HCT116 (cell line): Measurements from ENCODE around the gene NME9. TPM values are rescaled to one million over a fixed set of nuclear protein-coding genes. Genes with fewer than 3 reads are reported as not detected.

ENCODE experiments used
- ATAC-seq: fragments of 200-7000 bp; cut with Tn5 transposase; 2 replicates; pipeline ENCODE4 v1.9.1; 2020; ENCODE audit warnings: mild to moderate bottlenecking, moderate library complexity
- BruUV-seq: library from RNA; stranded (reverse); fragments of 400-500 nt; replicated peaks from 2 replicates; lab custom pipeline; 2021; lab: Mats Ljungman, UMichigan
- CTCF ChIA-PET: fragments of 300-600 bp; sonication (Branson Sonifier 250); formaldehyde crosslinking; loops from one replicate; lab custom pipeline; 2021; ENCODE audit warnings: antibody characterized with exemption; lab: Charles Lee
- POLR2A ChIA-PET: fragments of 300-600, 350-600 bp; sonication (Branson Sonifier 250); formaldehyde crosslinking; loops from one replicate; lab custom pipeline; 2021; ENCODE audit warnings: antibody characterized with exemption; lab: Charles Lee
- RAD21 ChIA-PET, 2 experiments: fragments of 300-600 bp; sonication (Branson Sonifier 250); formaldehyde crosslinking; loops; one replicate each; lab custom pipeline; 2023; ENCODE audit warnings: low total read pairs in 2 of 2; ENCODE audit not compliant: uncharacterized antibody in 2 of 2, unreplicated experiment in 2 of 2, low non-redundant PET in 1 of 2; lab: Charles Lee
- DNase-seq: peaks from one replicate; pipeline ENCODE4 v3.0.0-alpha.2; 2010; ENCODE audit warnings: low read depth, low spot score
- H2AFZ ChIP-seq: fragments of 200-600 bp; shearing (Covaris generic), sonication (generic); 2 replicates; pipeline ENCODE4 v1.6.1; 2017; ENCODE audit warnings: low read depth, mixed run types, mixed read lengths, antibody characterized with exemption, low read length; ENCODE audit not compliant: poor library complexity, severe bottlenecking
- H3K27ac ChIP-seq: 2 replicates; pipeline ENCODE4 v1.5.1; 2012; ENCODE audit warnings: low read depth, low read length
- H3K27me3 ChIP-seq: fragments of 200-600 bp; sonication (generic); 2 replicates; pipeline ENCODE4 v1.6.1; 2016; ENCODE audit warnings: mixed run types, low read length, mixed read lengths; ENCODE audit not compliant: insufficient read depth
- H3K36me3 ChIP-seq, 2 experiments: fragments of 200-500 bp in 1 of 2; fragments of 200-600 bp in 1 of 2; sonication (Bioruptor generic) in 1 of 2; sonication (generic) in 1 of 2; 2 replicates each; pipeline versions ENCODE4 v1.5.1 to v1.6.1; 2014 to 2016; ENCODE audit warnings: low read length in 2 of 2, inconsistent platforms in 1 of 2, mixed read lengths in 1 of 2, mixed run types in 1 of 2; ENCODE audit not compliant: insufficient read depth in 2 of 2, control insufficient read depth in 1 of 2
- H3K4me1 ChIP-seq, 2 experiments: fragments of 200-600 bp in 1 of 2; sonication (generic) in 1 of 2; 2 replicates each; pipeline versions ENCODE4 v1.5.1 to v1.6.1; 2012 to 2017; ENCODE audit warnings: low read length in 2 of 2, inconsistent platforms in 1 of 2, mild to moderate bottlenecking in 1 of 2, mixed read lengths in 1 of 2, mixed run types in 1 of 2, moderate library complexity in 1 of 2; ENCODE audit not compliant: insufficient read depth in 2 of 2, control insufficient read depth in 1 of 2
- H3K4me2 ChIP-seq: fragments of 200-600 bp; sonication (generic); 2 replicates; pipeline ENCODE4 v1.6.1; 2017; ENCODE audit warnings: mixed run types, low read length, mixed read lengths
- H3K4me3 ChIP-seq, 2 experiments: fragments of 200-600 bp in 1 of 2; sonication (generic) in 1 of 2; replicated peaks in 1 of 2; 2 replicates each; pipeline ENCODE4 v1.5.1; 2011 to 2016; ENCODE audit warnings: low read length in 2 of 2, control low read depth in 1 of 2, low read depth in 1 of 2, mild to moderate bottlenecking in 1 of 2, mixed read lengths in 1 of 2, mixed run types in 1 of 2
- H3K79me2 ChIP-seq: fragments of 200-600 bp; sonication (generic); 2 replicates; pipeline ENCODE4 v1.6.1; 2017; ENCODE audit warnings: mild to moderate bottlenecking, mixed run types, low read length, moderate library complexity, mixed read lengths; ENCODE audit not compliant: insufficient read depth
- H3K9ac ChIP-seq: fragments of 200-600 bp; sonication (generic); 2 replicates; pipeline ENCODE4 v1.6.1; 2016; ENCODE audit warnings: low read length, mixed read lengths
- H3K9me2 ChIP-seq: fragments of 200-600 bp; sonication (generic), shearing (Covaris generic); 2 replicates; pipeline ENCODE4 v1.6.1; 2017; ENCODE audit warnings: mixed run types, mild to moderate bottlenecking, moderate library complexity; ENCODE audit not compliant: insufficient read depth
- H3K9me3 ChIP-seq, 2 experiments: fragments of 200-500 bp in 1 of 2; fragments of 200-600 bp in 1 of 2; sonication (Bioruptor generic) in 1 of 2; sonication (generic) in 1 of 2; 2 replicates each; pipeline ENCODE4 v1.6.1; 2014 to 2017; ENCODE audit warnings: low read length in 2 of 2, mixed read lengths in 2 of 2, inconsistent platforms in 1 of 2, low read depth in 1 of 2, mild to moderate bottlenecking in 1 of 2, mixed run types in 1 of 2, moderate library complexity in 1 of 2; ENCODE audit not compliant: control insufficient read depth in 1 of 2, insufficient read depth in 1 of 2
- H4K20me1 ChIP-seq: fragments of 200-600 bp; sonication (generic), shearing (Covaris generic); 2 replicates; pipeline ENCODE4 v1.6.1; 2017; ENCODE audit warnings: mixed run types, mild to moderate bottlenecking, moderate library complexity; ENCODE audit not compliant: insufficient read depth
- CBX3 ChIP-seq: IDR thresholded peaks from 2 replicates; pipeline ENCODE4 v1.6.1; 2012; ENCODE audit warnings: low read depth
- CEBPB ChIP-seq: IDR thresholded peaks from 2 replicates; pipeline ENCODE4 v1.6.1; 2012; ENCODE audit warnings: low read depth
- ELF1 ChIP-seq: IDR thresholded peaks from 2 replicates; pipeline ENCODE4 v1.6.1; 2012; ENCODE audit warnings: low read depth, borderline replicate concordance
- EZH2 ChIP-seq: fragments of 200-600 bp; sonication (generic); IDR thresholded peaks from 2 replicates; pipeline ENCODE4 v1.6.1; 2017; ENCODE audit warnings: antibody characterized with exemption, mixed run types
- EZH2phosphoT487 ChIP-seq: fragments of 200-600 bp; IDR thresholded peaks from 2 replicates; pipeline ENCODE4 v1.6.1; 2018; ENCODE audit warnings: antibody characterized with exemption, borderline replicate concordance
- JUND ChIP-seq: IDR thresholded peaks from 2 replicates; pipeline ENCODE4 v1.6.1; 2012
- POLR2A ChIP-seq: IDR thresholded peaks from 2 replicates; pipeline ENCODE4 v1.7.0; 2011; ENCODE audit warnings: borderline replicate concordance; ENCODE audit not compliant: insufficient read depth, insufficient read length; ENCODE audit errors: extremely low read depth
- POLR2AphosphoS5 ChIP-seq: IDR thresholded peaks from 2 replicates; pipeline ENCODE4 v1.6.1; 2011; ENCODE audit warnings: mild to moderate bottlenecking, low read depth, low read length, moderate library complexity
- SIN3A ChIP-seq: IDR thresholded peaks from 2 replicates; pipeline ENCODE4 v1.6.1; 2012; ENCODE audit warnings: low read depth
- SP1 ChIP-seq: IDR thresholded peaks from 2 replicates; pipeline ENCODE4 v1.6.1; 2012; ENCODE audit warnings: low read depth
- ZFX ChIP-seq: fragments of 450-650 bp; IDR thresholded peaks from 2 replicates; pipeline ENCODE4 v1.6.1; 2017
- intact Hi-C: fragments of 100-400 bp; cut with micrococcal nuclease; formaldehyde crosslinking; loops from 2 replicates; pipeline ENCODE4 v1.10.0; 2022
- total RNA-seq: library from RNA; stranded (reverse); gene quantifications from one replicate; pipeline ENCODE4 v1.2.1, GENCODE V29; 2021; ENCODE audit not compliant: unreplicated experiment
- TF ChIP-seq, protein P1 (sequence below): IDR thresholded peaks from 2 replicates; pipeline ENCODE4 v1.6.1; 2012

NME9 gene
- total RNA-seq, 1 experiment from 2014 or later = 0.79 TPM

DNA sequence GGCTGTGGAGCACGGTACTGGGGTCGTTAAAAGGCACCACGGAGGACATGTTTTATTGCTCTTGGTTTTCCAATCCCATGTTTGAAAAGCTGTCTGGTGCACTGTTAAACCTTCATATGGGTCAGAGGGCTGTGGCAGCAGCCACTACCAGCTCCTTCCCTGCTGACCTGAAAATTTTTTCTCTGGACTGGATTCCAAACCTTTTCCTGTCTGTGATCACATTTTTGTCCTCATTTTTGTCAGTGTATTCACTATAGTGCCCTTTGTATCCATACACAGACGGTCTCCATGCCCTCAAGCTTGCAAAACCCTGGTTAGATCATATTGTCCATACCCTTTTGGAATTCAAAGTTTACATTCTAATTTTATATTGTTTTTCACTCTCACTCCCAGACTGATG, 70.5 kb downstream of the NME9 start:
- ChIA-PET POLR2A (no interaction called here), CTCF (no interaction called here), RAD21 (no interaction called here)
- DNase-seq = no peak
- no peaks in the 10 kb centered on the region for H3K4me1 ChIP-seq
- no peak overlapping the region for H2AFZ ChIP-seq
- no peak overlapping the region for H3K9ac ChIP-seq
- no peak for ATAC-seq
- H3K36me3 ChIP-seq = no peaks in the 10 kb centered on the region
- H3K4me2 ChIP-seq = no peak overlapping the region
- no peak for TF ChIP-seq ZFX
- TF ChIP-seq POLR2A = no peak
- TF ChIP-seq JUND = no peak
- no peak for TF ChIP-seq SP1
- no peak for TF ChIP-seq SIN3A
- TF ChIP-seq CEBPB = no peak
- TF ChIP-seq ELF1 = no peak
- no peaks in the 10 kb centered on the region for H4K20me1 ChIP-seq
- no peak overlapping the region for H3K27ac ChIP-seq
- no peaks in the 10 kb centered on the region for H3K27me3 ChIP-seq
- BruUV-seq = no TSS peak
- no peaks in the 10 kb centered on the region for H3K9me2 ChIP-seq
- H3K79me2 ChIP-seq = no peaks in the 10 kb centered on the region
- no peak overlapping the region for H3K4me3 ChIP-seq
- H3K9me3 ChIP-seq = no peaks in the 10 kb centered on the region
- intact Hi-C loops = no loop called here

DNA sequence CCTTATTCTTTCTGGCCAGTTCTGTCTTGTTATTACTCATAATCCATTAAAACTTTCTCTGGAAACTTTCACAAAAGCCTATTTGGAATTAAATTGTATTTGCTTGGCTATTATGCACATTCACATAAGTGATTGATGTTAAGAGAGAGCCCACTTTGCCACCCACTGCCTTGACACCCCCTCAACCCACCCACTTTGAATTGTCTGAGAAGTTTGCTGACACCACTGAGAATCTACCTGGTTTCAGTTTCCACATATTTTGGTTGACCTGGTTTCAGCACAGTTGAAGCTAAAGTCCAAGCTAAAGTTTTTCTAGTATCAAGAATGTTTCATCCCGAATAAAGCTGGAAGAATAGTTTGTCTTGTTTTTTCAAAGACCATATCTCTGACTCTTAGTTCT, 71.7 kb downstream of the NME9 start:
- no peaks in the 10 kb centered on the region for H3K36me3 ChIP-seq
- no peak overlapping the region for H2AFZ ChIP-seq
- ChIA-PET POLR2A (no interaction called here), RAD21 (no interaction called here), CTCF (no interaction called here)
- ATAC-seq = no peak
- H3K27me3 ChIP-seq = no peaks in the 10 kb centered on the region
- H3K9ac ChIP-seq = no peak overlapping the region
- no peaks in the 10 kb centered on the region for H3K9me3 ChIP-seq
- no peaks in the 10 kb centered on the region for H3K9me2 ChIP-seq
- BruUV-seq = no TSS peak
- H3K27ac ChIP-seq = no peak overlapping the region
- H3K4me2 ChIP-seq = no peak overlapping the region
- DNase-seq = no peak
- H3K4me3 ChIP-seq = no peak overlapping the region
- H3K79me2 ChIP-seq = no peaks in the 10 kb centered on the region
- no peaks in the 10 kb centered on the region for H4K20me1 ChIP-seq
- no peak for TF ChIP-seq ELF1
- TF ChIP-seq POLR2AphosphoS5 = no peak
- no peak for TF ChIP-seq EZH2phosphoT487
- TF ChIP-seq, protein P1, sequence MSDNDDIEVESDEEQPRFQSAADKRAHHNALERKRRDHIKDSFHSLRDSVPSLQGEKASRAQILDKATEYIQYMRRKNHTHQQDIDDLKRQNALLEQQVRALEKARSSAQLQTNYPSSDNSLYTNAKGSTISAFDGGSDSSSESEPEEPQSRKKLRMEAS = no peak
- TF ChIP-seq CBX3 = no peak
- no peak for TF ChIP-seq EZH2
- H3K4me1 ChIP-seq = no peaks in the 10 kb centered on the region
- intact Hi-C loops = no loop called here
